ENCODE results near the gene DCDC2C. TPM values are rescaled to one million over a fixed set of nuclear protein-coding genes. Genes with fewer than 3 reads are reported as not detected.

DCDC2C gene
- polyA plus RNA-seq, 3 donors = not detected

GRCh38 chr2:3656762-3657721, 46.3 kb upstream of the DCDC2C start:
- peaks cover 0 to 9% of the 10 kb centered on the region in 2 donors for H3K27me3 ChIP-seq (ENCODE audit: control insufficient read depth in 2 of 2, insufficient read depth in 2 of 2, low read length in 2 of 2)
- Mint-ChIP-seq H3K36me3 (no peaks in the 10 kb centered on the region), H3K4me1 (no peaks in the 10 kb centered on the region), H3K27me3 (ENCODE audit: low read depth in 3 of 3) (peaks cover 5 to 21% (median 15%) of the 10 kb centered on the region in 3 donors), H3K27ac (no peak overlapping the region), H3K9me3 (peaks cover 0 to 8% (median 0%) of the 10 kb centered on the region in 7 donors), H3K4me3 (no peak overlapping the region)
- no peak for TF ChIP-seq CTCF (IDR thresholded peaks at IDR 0.05)
- H4K20me1 ChIP-seq (ENCODE audit: insufficient read depth, low read length) = no peaks in the 10 kb centered on the region
- intact Hi-C loops (cut with micrococcal nuclease) = no loop called here
- no peak overlapping the region for H3K4me2 ChIP-seq (replicated peaks; ENCODE audit: extremely low read depth, low read length, poor library complexity, severe bottlenecking)
- H3K9ac ChIP-seq (ENCODE audit: insufficient read depth, low read length, poor library complexity, severe bottlenecking) = no peak overlapping the region
- DNase-seq = no peak
- H3K79me2 ChIP-seq (ENCODE audit: insufficient read depth, low read length) = no peaks in the 10 kb centered on the region
- H3K27ac ChIP-seq (ENCODE audit: low read depth in 1 of 2, low read length in 2 of 2) = no peak overlapping the region
- 90% methylated on average over 27 of the region's 36 CpGs for WGBS (ENCODE audit: insufficient coverage)
- H3K4me3 ChIP-seq (replicated peaks in 1 of 3; ENCODE audit: low read depth in 2 of 3, low read length in 3 of 3) = no peak overlapping the region
- H3K9me3 ChIP-seq (replicated peaks in 1 of 2; ENCODE audit: control insufficient read depth in 1 of 2, insufficient read depth in 1 of 2, low read length in 2 of 2) = no peaks in the 10 kb centered on the region
- H3K36me3 ChIP-seq (replicated peaks in 1 of 2; ENCODE audit: control insufficient read depth in 1 of 2, insufficient read depth in 2 of 2, low read length in 2 of 2) = no peaks in the 10 kb centered on the region
- H3K4me1 ChIP-seq (ENCODE audit: control insufficient read depth in 1 of 2, insufficient read depth in 2 of 2, low read length in 2 of 2) = peaks cover 0 to 2% of the 10 kb centered on the region in 2 donors
- no peak overlapping the region for H2AFZ ChIP-seq (ENCODE audit: insufficient read depth, low read depth, low read length, poor library complexity, severe bottlenecking)

GRCh38 chr2:3657881-3658280, 45.5 kb upstream of the DCDC2C start, which contains the start of gene ALLC:
Gene ALLC, plus strand, starts transcription at chr2:3658200. Its CDS starts 12,958 bp downstream, at chr2:3671158.
- TF ChIP-seq CTCF (IDR thresholded peaks at IDR 0.05) = no peak
- H3K9me3 Mint-ChIP-seq = peaks cover 0 to 6% (median 0%) of the 10 kb centered on the region in 7 donors
- H3K4me3 Mint-ChIP-seq = no peak within 1 kb of the TSS

More at GRCh38 chr2:3657881-3658280, 45.5 kb upstream of the DCDC2C start, which contains the start of gene ALLC:
- no peaks in the 10 kb centered on the region for H3K79me2 ChIP-seq (ENCODE audit: insufficient read depth, low read length)
- no peak within 1 kb of the TSS for H3K27ac ChIP-seq (ENCODE audit: low read depth in 1 of 2, low read length in 2 of 2)
- no peak within 1 kb of the TSS for H3K4me3 ChIP-seq (replicated peaks in 1 of 3; ENCODE audit: low read depth in 2 of 3, low read length in 3 of 3)
- no peaks in the 10 kb centered on the region for H4K20me1 ChIP-seq (ENCODE audit: insufficient read depth, low read length)
- DNase-seq = no peak
- no peaks in the 10 kb centered on the region for H3K4me1 Mint-ChIP-seq
- H3K27ac Mint-ChIP-seq = no peak within 1 kb of the TSS
- peaks cover 3 to 16% (median 6%) of the 10 kb centered on the region in 3 donors for H3K27me3 Mint-ChIP-seq (ENCODE audit: low read depth in 3 of 3)
- H3K9ac ChIP-seq (ENCODE audit: insufficient read depth, low read length, poor library complexity, severe bottlenecking) = no peak within 1 kb of the TSS
- intact Hi-C loops (cut with micrococcal nuclease) = no loop called here
- H3K36me3 Mint-ChIP-seq = no peaks in the 10 kb centered on the region
- H3K4me1 ChIP-seq (ENCODE audit: control insufficient read depth in 1 of 2, insufficient read depth in 2 of 2, low read length in 2 of 2) = no peaks in the 10 kb centered on the region
- H3K4me2 ChIP-seq (replicated peaks; ENCODE audit: extremely low read depth, low read length, poor library complexity, severe bottlenecking) = no peak within 1 kb of the TSS
- H3K9me3 ChIP-seq (replicated peaks in 1 of 2; ENCODE audit: control insufficient read depth in 1 of 2, insufficient read depth in 1 of 2, low read length in 2 of 2) = no peaks in the 10 kb centered on the region
- no peak within 1 kb of the TSS for H2AFZ ChIP-seq (ENCODE audit: insufficient read depth, low read depth, low read length, poor library complexity, severe bottlenecking)
- H3K27me3 ChIP-seq (ENCODE audit: control insufficient read depth in 2 of 2, insufficient read depth in 2 of 2, low read length in 2 of 2) = peaks cover 0 to under 1% of the 10 kb centered on the region in 2 donors
- WGBS (ENCODE audit: insufficient coverage) = 92% methylated on average over 6 of the region's 7 CpGs
- H3K36me3 ChIP-seq (replicated peaks in 1 of 2; ENCODE audit: control insufficient read depth in 1 of 2, insufficient read depth in 2 of 2, low read length in 2 of 2) = no peaks in the 10 kb centered on the region

Data from CD14-positive monocyte (primary cell).